Stimulated activated CD4-positive, alpha-beta T cell treated with anti-CD3 and anti-CD28 coated beads, TNF-alpha, amount 100 ng/mL, for 24 hours (primary cell): Measurements from ENCODE around the gene CCL27.

Source experiments
- DNase-seq, 3 experiments: peaks; one replicate each; pipeline ENCODE4 v3.0.0-alpha.2; 2020; ENCODE audit warnings: low read depth in 3 of 3

CCL27 gene

DNA sequence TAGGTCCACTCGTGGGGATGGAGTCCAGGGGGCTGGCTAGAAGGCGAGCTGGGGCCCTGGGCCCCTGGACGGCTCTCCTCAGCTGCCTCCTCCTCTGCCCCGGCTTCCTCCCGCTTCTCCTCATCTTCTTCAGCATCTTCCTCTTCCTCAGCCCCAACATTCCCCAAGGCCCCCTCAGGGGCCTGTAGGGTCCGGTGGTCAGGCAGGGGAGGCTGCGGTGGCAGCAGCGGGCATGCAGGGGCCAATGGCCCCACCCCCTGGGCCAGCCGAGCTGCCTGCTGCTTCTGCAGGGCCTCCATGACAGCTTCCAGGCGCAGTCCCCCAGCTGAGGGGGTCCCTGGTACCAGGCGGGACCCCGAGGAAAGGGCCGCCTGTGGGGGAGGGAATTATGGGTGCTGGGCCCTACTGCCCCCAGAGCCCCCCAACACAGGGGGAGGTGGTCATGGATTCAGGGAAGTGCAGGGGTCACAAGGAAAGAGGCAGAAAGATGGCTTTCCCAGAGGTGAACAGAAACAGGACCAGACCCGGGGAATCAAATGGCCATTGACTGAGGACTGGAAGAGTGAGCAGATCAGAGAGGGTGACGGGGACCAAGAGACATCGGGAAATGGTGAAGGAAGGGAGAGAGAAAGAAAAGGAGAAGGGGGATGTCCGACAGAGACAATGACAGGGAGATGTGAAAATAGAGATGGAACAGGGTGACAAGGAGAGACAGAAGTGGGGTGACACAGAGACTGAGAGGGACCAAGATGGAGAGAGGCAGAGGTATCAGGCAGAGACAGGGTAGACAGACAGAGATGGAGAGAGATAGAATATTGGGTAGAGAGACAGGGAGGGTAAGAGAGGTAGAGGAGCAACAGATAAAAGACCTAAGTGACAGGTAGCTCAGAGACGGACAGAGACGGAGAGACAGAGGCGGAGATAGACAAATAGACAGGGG lies 34.5 kb downstream of the CCL27 start:
- DNase-seq, result no peak

DNA sequence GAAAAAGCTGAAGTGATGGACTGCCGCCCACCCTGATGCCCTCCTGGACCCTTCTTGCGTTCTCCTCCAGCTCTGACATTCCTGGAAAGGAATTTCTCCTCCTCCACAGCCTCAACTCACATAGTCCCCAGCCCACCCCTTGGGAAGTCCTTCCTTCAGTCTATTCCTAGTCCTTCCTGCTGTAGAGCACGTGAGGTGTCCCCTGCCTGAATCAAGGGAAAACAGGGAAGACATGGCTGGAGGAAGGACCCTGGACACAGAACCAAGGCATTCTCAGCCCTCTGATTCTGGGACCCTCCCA lies 37.3 kb downstream of the CCL27 start:
- no peak for DNase-seq

DNA sequence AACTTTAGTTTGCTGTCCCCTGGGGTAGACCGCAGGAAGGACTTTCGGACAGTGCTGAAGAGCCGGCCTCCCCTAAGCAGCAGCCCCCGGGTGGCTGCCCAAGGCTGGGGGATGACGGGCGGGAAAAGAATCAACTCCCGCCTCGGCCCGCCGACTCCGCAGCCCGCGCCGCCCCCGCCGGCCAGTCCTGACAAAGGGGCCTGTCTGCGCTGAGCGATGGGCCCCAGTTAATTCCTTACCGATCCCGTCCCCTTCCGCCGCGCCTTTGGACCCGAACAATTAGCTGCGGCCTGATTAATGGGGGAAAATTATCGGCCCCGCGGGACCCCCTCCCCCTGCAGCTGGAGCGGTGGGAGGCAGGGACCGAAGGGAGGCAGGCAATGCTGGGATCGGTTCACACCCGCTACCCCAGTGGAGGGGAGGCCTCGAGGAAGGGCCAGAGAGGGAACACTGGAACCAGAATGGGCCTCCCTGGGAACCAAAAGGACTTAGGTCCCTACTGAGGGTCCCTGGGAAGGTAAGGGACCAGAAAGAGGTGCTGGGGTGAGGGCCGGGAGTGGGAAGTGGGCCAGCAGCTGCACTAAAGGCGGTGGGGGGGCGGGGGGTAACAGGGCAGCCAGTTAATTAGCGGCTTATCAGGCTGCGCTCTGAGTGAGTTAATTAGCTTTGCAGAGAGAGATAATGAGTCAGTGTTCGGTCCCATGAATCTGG lies 37.8 kb downstream of the CCL27 start:
- DNase-seq, result no peak

DNA sequence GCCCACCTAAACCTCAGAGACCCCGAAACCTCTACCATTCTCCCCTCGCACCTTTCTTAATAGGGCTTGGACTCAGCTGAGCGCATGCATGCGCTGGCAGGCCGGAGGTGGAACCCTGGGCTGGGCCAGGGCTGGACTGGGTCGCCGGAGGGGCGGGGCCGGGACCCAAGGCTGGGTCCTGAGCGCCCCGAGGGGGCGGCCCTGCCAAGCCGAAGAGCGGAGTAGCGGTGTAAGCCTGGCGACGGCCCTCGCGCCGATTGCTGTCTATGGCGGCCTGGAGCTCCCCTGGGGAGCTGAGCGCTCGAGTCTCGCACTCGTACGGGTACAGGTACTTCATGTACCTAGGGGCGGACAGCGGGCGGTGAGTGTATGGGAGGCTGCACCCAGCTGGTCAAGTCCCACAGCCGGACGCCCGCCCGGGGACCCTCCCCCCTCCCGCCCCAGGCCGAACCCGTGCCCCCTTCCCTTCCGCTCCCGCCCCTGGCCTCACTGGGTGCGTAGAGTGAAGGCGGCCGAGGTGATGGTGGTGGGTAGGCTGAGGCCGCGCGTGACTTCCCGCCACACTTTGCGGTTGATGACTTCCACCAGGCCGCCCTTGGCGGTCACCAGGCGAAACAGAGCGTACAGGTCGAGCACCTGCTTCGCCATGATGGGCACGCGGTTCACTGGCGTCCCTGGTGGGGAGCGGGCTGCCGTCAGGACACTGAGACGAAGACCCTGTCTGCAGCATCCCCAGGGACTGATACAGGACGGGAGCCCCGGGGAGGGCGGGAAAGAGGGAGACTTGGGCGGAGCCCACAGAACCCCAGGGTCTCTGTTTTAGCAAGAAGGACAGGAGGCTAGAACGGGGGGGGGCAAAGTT lies 38.9 kb downstream of the CCL27 start:
- DNase-seq, result no peak

DNA sequence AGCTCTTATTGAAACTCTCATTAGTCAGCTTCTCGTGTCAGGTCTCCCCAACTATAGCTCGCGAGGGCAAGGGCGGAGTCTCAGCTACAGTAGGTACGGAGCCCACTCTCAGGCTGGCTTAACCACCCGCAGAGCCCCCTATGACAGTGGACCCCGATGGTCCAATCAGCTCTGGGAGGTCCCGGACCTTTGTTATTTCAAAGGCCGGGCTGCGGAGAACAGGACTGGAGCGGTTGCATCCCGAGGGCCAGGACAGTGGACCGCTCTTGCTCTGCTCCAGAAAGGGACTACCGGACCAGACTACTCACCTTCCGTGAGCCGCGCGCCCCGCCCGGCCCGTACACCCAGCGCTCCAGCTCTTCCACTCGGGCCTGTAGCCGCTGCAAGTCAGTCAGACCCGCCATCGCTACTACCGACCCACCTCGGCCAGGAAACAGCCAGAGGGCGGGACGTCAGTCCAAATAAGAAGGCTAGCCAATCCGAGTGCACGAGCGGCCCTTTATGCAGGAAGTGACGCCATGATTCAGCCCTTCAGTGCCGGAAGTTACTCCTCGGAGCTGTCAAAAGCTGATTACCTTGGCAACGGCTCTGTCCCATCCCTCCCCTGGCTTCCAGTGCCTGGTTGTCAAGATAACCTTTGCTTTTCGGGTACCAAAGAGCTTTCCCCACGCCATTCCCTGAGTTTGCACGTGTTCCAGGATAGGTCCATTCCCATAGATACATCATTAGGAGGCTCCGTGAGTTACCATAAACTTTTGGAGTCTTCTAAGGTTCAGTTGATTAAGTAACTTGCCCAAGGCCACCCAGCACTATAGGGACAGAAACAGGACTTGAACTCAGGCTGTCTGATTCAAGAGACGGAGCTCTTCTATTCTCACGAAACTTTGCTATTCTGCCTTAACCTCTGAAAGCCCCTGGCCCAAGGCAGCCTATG lies 42.1 kb downstream of the CCL27 start, which contains the start of gene DCTN3:
TSS of gene DCTN3 (minus strand) at position 435 of the 934 bp plus-strand sequence. CDS start at position 404, 31 bp downstream.
- peak; percentile 81 to 90 (median 88) for DNase-seq

DNA sequence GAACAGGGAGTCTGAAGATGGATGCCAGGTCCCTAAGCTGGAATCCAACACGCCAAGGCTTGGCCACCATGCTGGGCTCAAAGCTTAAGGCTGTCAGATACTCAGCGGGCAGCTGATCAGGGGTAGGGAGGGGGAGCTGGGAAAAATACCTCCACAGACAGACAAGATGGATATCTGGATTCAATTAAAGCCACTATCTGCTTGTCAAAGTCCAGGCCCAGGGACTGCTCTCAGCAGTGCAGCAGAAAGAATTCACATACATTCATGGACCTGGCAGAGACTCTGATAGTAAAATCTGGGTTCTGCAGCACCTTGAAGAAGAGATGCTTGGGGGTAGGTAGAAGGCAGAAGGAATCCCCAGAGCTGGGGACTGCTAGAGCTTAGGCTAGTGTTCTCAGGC lies 47.3 kb downstream of the CCL27 start:
- no peak for DNase-seq

DNA sequence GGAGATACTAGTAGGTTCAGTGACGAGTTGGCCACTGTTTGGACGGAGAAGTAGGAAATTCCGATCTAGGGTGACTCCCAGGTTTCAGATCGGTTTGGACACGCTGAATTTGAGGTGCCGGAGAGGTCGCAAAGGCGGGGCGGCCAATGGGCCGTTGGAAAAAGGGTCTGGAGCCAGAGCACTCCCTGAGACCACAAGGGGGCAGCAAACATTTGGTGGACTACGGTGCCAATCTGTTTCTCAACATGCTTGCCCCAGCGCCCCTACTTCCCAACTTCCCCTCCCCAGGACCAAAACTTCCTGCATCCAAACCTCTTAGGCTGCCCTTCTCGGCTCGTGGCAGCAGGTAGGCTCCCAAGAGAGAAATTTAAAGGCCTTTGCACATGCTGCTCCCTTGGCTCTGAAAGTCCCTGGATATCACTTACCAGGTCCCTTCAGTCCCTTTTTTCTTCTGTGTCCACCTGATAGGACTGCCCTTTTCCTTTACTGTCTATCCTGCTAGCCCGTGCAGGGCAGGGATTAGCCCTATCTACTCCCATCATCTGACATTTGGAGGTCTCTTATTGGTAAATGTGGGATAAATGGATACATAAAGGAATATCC lies 49.6 kb downstream of the CCL27 start:
- DNase-seq, result peak in 2 of 3 experiments; percentile 53 to 64
